KOPT-K1 (cell line): Measurements from ENCODE around the gene HIGD2A.

ENCODE experiments used
- H3K27ac ChIP-seq: fragments of 200-600 bp; sonication (generic); 2 replicates; pipeline ENCODE4 v1.5.1; 2016; ENCODE audit warnings: antibody characterized with exemption, mild to moderate bottlenecking, low read depth, low read length; ENCODE audit not compliant: poor library complexity, severe bottlenecking
- H3K36me3 ChIP-seq: fragments of 200-600 bp; sonication (generic); 2 replicates; pipeline ENCODE4 v1.5.1; 2017; ENCODE audit warnings: antibody characterized with exemption, mild to moderate bottlenecking, low read length, moderate library complexity; ENCODE audit not compliant: insufficient read depth
- H3K9me3 ChIP-seq: fragments of 200-600 bp; sonication (generic); 2 replicates; pipeline ENCODE4 v1.5.1; 2017; ENCODE audit warnings: antibody characterized with exemption, low read length, mild to moderate bottlenecking; ENCODE audit not compliant: insufficient read depth, poor library complexity, severe bottlenecking

Gene HIGD2A

DNA sequence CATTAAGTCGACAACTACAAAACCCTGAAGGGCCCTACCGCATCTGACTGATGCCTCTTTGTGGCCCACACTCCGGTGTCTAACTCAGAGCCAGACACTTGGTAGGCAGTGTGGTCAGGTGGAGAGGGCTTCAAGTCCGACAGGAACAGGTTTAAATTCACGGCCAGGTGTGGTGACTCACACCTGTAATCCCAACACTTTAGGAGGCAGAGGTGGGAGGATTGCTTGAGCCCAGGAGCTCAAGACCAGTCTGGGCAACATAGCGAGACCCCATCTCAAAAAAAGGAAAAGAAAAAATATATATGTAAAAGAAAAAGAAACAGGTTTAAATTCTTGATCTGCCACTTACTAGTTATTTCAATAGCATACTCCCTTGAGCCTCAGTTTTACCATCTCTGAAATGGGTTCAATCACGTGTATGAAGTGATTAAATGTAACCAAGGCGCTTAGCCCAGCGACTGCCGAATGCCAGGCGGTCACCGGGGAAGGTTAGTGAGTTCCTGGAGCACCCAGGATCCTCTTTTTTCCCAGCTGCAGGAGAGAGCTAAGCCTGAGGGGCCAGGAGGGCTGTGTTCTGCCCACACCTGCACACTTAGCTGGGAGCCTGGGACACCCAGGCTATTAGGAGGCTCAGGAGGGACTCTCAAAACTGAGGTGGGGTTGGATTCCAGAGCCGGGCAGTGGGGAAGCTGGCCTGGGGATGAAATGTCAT is 26.8 kb downstream of the HIGD2A start:
- Histone ChIP-seq H3K9me3 (peaks cover 4% of the 10 kb centered on the region), H3K36me3 (no peaks in the 10 kb centered on the region), H3K27ac (peak overlapping the region; percentile 70)

DNA sequence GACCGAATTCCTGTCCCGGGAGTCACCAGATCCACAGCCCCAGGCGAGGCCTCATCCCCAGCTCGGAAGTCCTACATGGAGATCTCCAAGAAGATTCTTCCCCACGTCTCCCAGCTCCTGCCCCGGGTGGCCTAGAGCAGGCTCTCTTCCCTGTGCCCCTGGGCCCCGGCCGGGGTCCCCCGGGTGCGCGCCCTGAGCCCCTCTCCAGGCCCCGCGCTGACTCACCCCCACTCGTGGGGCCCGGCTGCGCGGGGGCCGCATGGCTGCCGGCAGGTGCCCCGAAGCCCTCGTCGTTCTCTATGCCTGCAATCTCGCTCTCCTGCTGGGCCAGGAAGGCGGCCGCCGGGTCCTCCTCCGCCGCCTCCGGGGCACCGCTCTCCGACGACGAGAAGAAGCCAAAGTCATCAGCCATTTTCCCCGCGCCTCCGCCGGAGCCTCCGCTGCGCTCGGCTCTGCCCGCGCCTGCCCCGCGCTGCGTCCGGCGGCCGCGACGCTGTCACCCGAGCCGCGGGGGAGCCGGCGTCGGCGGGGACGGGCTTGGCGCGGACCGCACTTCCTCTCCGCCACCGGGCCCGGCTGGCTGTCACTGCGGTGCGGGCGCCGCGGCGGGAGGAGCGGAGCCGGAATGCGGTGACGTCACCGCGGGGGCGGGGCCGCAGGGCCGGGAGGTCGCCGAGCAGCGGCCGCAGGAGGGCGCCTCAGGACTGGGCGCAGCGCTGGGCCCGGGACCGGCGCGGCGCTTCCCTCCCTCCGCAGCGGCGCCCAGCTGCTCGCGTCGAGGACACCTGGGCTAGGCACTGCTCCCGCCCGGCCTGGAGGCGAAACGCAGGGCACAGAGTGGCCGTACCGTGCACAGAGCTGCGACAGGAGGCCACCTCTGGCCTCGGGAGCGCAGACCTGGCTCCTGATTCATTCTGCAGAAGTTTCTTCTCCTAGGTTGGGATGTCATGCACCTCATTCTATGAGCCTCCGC is 27.7 kb downstream of the HIGD2A start, which contains the start of gene CLTB:
TSS of gene CLTB (minus strand) at position 588 of the 973 bp plus-strand sequence. CDS start at position 412, 176 bp downstream.
- H3K27ac ChIP-seq, result peak within 1 kb of the TSS; percentile 70
- peaks cover 13% of the 10 kb centered on the region for H3K9me3 ChIP-seq
- no peaks in the 10 kb centered on the region for H3K36me3 ChIP-seq

DNA sequence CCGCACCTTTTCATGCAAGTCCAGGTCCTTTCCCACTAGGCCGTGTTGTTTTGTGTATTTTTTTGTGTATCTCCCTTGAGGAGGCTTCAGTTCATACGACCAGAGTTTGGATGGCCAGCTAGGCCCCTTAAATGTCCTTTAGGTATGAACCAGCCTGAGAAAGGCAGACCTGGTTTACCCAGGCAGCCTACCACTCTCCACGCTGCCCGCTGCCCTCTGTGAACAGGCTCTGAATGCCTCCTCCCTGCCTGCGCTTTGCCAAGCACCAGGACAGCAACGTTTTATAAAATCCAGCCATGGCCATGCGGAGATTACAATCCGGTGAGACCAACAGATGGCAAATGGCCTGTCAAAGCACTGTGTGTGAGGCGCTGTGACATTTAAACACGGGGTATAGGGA is 28.4 kb downstream of the HIGD2A start:
- H3K36me3 ChIP-seq, result no peaks in the 10 kb centered on the region
- H3K27ac ChIP-seq, result peak overlapping the region; percentile 70
- H3K9me3 ChIP-seq, result peaks cover 17% of the 10 kb centered on the region

DNA sequence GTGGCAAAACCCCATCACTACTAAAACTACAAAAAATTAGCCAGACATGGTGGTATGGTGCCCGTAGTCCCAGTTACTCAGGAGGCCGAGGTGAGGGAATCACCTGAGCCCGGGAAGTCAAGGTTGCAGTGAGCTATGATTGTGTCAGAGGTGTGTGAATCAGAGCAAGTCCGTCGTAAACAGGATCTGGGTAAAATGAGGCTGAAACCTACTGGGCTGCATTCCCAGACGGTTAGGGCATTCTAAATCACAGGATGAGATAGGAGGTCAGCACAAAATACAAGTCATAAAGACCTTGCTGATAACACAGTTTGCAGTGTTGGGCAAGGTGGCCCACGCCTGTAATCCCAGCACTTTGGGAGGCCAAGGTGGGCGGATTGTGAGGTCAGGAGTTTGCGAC is 29.7 kb downstream of the HIGD2A start:
- H3K9me3 ChIP-seq, result peaks cover 28% of the 10 kb centered on the region
- no peak overlapping the region for H3K27ac ChIP-seq
- no peaks in the 10 kb centered on the region for H3K36me3 ChIP-seq

DNA sequence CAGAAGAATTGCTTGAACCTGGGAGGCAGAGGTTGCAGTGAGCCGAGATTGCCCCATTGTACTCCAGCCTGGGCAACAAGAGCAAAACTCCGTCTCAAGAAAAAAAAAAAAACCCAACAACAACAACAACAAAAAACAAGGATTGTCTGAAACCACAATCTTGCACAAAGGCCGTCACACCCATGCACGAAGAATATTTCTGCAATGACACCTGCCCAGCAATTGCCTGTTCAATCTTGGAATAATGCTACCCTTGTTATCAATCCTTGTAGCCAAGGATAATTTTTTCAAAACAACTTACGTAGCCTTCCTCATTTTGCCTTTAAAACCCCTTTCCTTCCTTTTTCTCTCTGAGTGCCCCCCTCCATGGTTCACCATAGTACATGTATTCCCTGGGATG is 31.5 kb downstream of the HIGD2A start:
- H3K27ac ChIP-seq, result no peak overlapping the region
- H3K9me3 ChIP-seq, result peaks cover 44% of the 10 kb centered on the region
- H3K36me3 ChIP-seq, result no peaks in the 10 kb centered on the region

DNA sequence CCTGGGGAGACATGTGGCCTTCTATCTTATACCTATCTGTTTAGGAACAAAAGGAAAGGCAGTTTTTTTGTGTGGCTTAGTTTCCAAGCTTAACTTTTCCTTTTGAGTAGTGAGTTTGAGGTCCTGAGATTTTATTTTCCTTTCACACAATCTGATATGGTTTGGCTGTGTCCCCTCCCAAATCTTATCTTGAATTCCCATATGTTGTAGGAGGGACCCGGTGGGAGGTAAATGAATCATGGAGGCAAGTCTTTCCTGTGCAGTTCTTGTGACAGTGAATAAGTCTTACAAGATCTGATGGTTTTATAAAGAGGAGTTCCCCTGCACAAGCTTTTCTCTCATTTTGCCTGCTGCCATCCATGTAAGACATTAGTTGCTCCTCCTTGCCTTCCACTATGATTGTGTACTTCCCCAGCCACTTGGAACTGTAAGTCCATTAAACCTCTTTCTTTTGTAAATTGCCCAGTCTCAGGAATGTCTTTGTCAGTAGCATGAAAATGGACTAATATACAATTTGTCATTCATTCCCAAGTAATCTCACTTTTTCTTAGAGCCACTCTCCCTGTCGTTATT is 32.5 kb downstream of the HIGD2A start:
- H3K27ac ChIP-seq, result no peak overlapping the region
- H3K36me3 ChIP-seq, result no peaks in the 10 kb centered on the region
- peaks cover 54% of the 10 kb centered on the region for H3K9me3 ChIP-seq

DNA sequence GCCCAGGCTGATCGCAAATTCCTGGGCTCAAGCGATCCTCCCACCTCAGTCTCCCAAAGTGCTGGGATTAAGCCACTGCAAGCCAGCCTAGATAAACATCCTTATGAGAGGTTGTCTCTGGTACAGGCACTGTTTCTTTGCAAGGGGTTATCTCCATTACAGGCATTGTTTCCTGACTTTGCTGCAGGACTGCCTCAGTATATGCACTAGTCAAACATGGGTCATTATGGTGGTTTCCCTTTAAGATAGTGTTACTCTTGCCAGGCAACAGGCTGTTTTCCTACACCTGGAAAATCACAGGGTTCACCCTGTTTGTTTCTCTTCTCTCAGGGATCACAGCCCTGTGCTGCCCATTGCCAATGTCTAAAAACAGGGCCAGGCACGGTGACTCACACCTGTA is 35.6 kb downstream of the HIGD2A start:
- Histone ChIP-seq H3K36me3 (no peaks in the 10 kb centered on the region), H3K9me3 (peaks cover 71% of the 10 kb centered on the region), H3K27ac (no peak overlapping the region)

DNA sequence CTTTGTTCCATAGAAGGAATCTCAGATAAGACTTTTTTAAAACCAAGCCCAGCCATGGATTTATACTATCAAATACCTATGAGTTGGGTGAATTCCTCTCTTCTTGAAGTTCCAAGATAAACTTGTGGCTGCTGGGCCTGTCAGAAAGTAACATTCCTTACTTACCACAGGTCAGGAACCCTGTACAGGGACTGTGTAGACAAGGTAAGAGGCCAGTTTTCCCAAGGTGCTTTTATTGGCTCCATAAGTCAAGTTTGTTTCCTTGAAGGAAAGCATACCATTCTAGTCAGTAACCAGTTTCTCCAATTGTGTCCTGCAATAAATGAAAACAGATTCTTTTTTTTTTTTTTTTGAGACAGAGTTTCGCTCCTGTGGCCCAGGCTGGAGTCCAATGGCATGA is 36.6 kb downstream of the HIGD2A start:
- no peaks in the 10 kb centered on the region for H3K36me3 ChIP-seq
- peaks cover 69% of the 10 kb centered on the region for H3K9me3 ChIP-seq
- H3K27ac ChIP-seq, result no peak overlapping the region

DNA sequence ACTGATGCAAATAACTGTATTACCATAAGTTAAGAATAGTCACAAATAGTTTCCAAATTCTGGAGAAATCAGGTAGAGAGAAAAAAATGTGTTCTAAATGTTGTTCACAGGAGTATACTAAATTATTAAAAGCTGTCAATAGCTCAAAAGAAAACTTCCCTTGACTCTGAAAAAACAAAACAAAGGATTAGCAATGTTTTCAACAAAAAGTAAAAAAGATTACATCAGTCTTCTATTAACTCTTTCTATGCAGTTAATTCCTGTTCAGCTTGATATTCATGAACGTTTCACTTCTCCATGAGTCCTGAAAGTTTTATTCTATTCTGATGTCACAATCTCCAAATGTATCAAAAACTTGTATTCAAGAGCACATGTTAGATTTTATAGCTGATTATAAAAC is 37.2 kb downstream of the HIGD2A start:
- Histone ChIP-seq H3K9me3 (peaks cover 63% of the 10 kb centered on the region), H3K27ac (no peak overlapping the region), H3K36me3 (no peaks in the 10 kb centered on the region)

DNA sequence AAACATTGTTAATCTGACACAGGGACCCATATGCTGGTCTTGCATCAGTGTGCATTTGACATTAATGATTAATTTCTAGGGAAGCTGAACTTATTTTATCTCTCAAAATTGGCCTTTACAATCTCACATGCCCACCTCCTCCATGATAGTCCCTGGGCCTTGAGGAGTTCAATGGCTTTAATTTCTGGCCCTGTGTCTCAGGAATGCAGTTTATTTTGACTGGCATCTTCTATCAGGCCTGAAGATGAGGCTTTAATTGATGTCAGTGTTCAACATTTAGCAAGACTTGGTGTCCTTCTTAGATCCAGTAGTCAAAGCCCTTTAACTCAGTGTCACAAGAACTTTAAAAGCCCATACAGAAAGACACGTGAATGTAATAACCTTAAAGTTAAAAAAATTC is 38.3 kb downstream of the HIGD2A start:
- no peak overlapping the region for H3K27ac ChIP-seq

DNA sequence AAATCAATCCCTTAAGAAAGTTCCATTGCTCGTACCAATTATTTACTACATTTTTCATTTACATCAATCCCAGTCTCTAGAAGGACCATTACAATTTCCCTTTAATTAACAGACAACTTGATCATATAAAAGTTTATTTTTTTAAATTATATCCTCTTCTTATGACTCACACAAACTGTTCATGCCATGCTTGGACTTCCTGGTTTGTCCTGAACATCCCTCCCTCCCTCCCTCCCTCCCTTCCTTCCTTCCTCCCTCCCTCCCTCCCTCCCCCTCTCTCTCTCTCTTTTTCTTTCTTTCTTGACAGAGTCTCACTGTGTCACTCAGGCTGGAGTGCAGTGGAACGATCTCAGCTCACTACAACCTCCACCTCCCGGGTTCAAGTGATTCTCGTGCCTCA is 39.4 kb downstream of the HIGD2A start:
- Histone ChIP-seq H3K27ac (no peak overlapping the region), H3K9me3 (peaks cover 56% of the 10 kb centered on the region), H3K36me3 (no peaks in the 10 kb centered on the region)

More for the DNA sequence above, 38.3 kb downstream of the HIGD2A start:
- no peaks in the 10 kb centered on the region for H3K36me3 ChIP-seq
- H3K9me3 ChIP-seq, result peaks cover 56% of the 10 kb centered on the region

DNA sequence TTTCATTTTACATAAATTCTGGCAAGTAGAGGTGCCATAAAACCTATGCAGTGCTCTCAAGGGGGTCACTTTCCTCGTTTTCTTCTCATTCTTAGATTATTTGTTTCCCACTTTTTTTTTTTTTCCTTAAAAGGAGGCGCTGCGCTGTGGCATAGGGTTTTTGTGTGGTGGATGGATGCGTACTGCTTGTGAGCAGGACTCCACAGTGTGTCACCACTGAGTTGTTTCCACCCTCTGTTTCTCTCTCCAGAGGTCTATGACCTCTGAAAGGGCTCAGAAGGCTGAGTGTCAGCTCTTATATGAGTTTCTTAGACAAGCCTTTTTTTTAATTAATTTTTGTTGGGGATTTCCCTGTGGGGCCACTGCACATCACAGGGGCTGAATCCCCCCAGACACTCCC is 41.4 kb downstream of the HIGD2A start:
- Histone ChIP-seq H3K36me3 (no peaks in the 10 kb centered on the region), H3K27ac (peak overlapping the region; percentile 60), H3K9me3 (peaks cover 39% of the 10 kb centered on the region)

DNA sequence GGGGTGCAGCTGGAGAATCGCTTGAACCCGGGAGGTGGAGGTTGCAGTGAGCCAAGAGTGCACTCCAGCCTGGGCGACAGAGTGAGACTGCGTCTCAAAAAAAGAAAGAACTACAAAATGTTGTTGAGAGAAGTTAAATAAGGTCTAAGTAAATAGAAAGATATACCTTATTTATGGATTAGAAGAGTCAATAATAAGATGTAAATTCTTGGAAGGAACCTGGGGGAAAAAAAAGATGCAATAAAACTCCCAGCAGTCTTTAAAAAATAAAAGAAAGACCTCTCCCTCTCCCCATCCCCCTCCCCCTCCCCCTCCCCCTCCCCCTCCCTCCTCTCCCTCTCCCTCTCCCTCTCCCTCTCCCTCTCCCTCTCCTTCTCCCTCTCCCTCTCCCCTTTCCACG is 44.2 kb downstream of the HIGD2A start:
- H3K9me3 ChIP-seq, result peaks cover 12% of the 10 kb centered on the region
- H3K36me3 ChIP-seq, result no peaks in the 10 kb centered on the region
- H3K27ac ChIP-seq, result no peak overlapping the region

DNA sequence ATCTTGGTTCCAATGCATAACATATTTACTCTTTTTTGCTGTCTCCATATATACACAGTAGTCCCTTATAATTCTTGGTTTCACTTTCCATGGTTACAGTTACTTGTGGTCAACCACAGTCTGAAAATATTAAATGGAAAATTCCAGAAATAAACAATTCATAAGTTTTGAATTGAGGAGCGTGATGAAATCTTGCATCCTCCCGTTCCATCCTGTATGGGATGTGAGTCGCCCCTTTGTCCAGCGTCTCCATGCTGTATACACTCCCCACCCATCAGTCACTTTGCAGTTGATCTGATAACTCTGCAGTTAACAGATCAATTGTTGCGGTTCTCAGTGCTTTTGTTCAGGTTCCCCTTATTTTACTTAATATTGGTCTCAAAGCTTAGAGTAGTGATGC is 48.1 kb downstream of the HIGD2A start:
- H3K27ac ChIP-seq, result peak overlapping the region; percentile 83
- H3K9me3 ChIP-seq, result peaks cover 11% of the 10 kb centered on the region

More for the DNA sequence above, 48.1 kb downstream of the HIGD2A start:
- no peaks in the 10 kb centered on the region for H3K36me3 ChIP-seq
